Lower leg skin (tissue), 3 donors: ENCODE results near the gene TRIP4.

Experiments
- CTCF ChIP-seq, 3 donors: fragments of 450-650 bp; IDR thresholded peaks; one replicate each; pipeline ENCODE4 v1.5.1; 2016; ENCODE audit warnings: antibody characterized with exemption in 3 of 3, mild to moderate bottlenecking in 3 of 3, moderate library complexity in 2 of 3
- POLR2A ChIP-seq, 2 donors: fragments of 450-650 bp; IDR thresholded peaks; one replicate each; pipeline ENCODE4 v1.6.1; 2016 to 2017; ENCODE audit warnings: antibody characterized with exemption in 2 of 2, mild to moderate bottlenecking in 1 of 2, moderate library complexity in 1 of 2

DNA sequence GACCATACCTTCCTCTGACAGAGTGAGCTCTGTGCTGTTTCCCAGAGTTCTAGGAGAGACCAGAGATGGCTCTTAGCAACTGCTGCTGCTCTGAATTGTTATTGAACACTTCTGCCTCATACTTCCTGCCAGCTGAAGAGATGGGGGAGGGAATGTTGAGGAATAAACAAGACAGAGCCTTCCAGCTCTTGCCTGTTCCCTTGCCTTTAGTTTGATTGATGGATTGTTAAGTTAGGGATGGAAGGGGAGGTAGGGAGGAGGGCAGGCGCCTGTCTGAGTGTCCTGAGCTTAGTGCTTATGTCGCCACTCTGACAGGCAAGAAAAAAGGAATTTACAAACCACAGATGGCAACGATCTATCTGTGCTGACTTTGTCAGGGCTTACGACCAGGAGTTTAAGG lies 115.6 kb downstream of the TRIP4 start:
- TF ChIP-seq POLR2A (IDR thresholded peaks at IDR 0.05) (no peak), CTCF (IDR thresholded peaks at IDR 0.05) (no peak)
